ENCODE measurements around the gene MCTP2. TPM values are rescaled to one million over a fixed set of nuclear protein-coding genes. Genes with fewer than 3 reads are reported as not detected.

The MCTP2 gene
- total RNA-seq, 1 experiment from 2014 or later: 7.4 TPM

DNA sequence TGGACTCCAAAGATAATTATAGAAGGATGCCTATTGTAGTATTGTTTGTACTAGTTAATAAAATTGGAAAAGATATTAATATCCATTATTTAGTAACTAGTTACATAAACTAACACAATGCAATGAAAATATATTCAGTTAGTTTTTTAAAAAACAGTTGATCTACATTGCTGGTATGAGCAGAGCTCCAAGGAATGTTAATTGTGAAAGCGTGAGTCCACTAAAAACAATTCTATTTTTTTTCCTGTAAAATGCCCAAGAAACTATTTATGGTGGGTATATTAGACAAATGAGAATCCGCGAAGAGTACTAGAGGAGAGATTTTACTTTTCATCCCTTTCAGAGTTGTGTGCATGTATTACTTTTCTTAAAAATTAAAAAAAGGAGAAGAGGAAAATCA, 104.3 kb downstream of the MCTP2 start:
- TF ChIP-seq SP1 (CRISPR knock-in tag; conservative IDR thresholded peaks at IDR 0.05): no peak
- TF ChIP-seq CTCF (IDR thresholded peaks at IDR 0.05): no peak
- no peak for TF ChIP-seq ZNF423 (CRISPR knock-in tag; IDR thresholded peaks at IDR 0.05)
- TF ChIP-seq, protein P1, sequence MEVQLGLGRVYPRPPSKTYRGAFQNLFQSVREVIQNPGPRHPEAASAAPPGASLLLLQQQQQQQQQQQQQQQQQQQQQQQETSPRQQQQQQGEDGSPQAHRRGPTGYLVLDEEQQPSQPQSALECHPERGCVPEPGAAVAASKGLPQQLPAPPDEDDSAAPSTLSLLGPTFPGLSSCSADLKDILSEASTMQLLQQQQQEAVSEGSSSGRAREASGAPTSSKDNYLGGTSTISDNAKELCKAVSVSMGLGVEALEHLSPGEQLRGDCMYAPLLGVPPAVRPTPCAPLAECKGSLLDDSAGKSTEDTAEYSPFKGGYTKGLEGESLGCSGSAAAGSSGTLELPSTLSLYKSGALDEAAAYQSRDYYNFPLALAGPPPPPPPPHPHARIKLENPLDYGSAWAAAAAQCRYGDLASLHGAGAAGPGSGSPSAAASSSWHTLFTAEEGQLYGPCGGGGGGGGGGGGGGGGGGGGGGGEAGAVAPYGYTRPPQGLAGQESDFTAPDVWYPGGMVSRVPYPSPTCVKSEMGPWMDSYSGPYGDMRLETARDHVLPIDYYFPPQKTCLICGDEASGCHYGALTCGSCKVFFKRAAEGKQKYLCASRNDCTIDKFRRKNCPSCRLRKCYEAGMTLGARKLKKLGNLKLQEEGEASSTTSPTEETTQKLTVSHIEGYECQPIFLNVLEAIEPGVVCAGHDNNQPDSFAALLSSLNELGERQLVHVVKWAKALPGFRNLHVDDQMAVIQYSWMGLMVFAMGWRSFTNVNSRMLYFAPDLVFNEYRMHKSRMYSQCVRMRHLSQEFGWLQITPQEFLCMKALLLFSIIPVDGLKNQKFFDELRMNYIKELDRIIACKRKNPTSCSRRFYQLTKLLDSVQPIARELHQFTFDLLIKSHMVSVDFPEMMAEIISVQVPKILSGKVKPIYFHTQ (CRISPR knock-in tag; IDR thresholded peaks at IDR 0.05): no peak
- TF ChIP-seq E2F1 (CRISPR knock-in tag; IDR thresholded peaks at IDR 0.05): no peak
- Mint-ChIP-seq H3K36me3 (no peaks in the 10 kb centered on the region), H3K27me3 (ENCODE audit: low read depth) (no peaks in the 10 kb centered on the region), H3K4me1 (peaks cover 16% of the 10 kb centered on the region), H3K9me3 (no peaks in the 10 kb centered on the region), H3K4me3 (no peak overlapping the region), H3K27ac (no peak overlapping the region)
- POLR2A ChIA-PET: no interaction called here
- DNase-seq (ENCODE audit: low spot score) (no peak), ATAC-seq (no peak)
- CTCF ChIA-PET: interaction anchor here (1.0 to 3.7 kb wide), 2 partner anchors 8 to 11 kb away, joined by 3 to 18 read pairs; no protein-coding TSS in a partner anchor

- POLR2A ChIA-PET: no interaction called here
- DNase-seq (ENCODE audit: low spot score) (no peak), ATAC-seq (no peak)
- no peaks in the 10 kb centered on the region for H3K36me3 Mint-ChIP-seq
- no peaks in the 10 kb centered on the region for H3K9me3 Mint-ChIP-seq
- no peaks in the 10 kb centered on the region for H3K27me3 Mint-ChIP-seq (ENCODE audit: low read depth)
- CTCF ChIA-PET: no interaction called here
- no peak overlapping the region for H3K4me3 Mint-ChIP-seq
- no peak overlapping the region for H3K27ac Mint-ChIP-seq
- peaks cover 16% of the 10 kb centered on the region for H3K4me1 Mint-ChIP-seq
- TF ChIP-seq CTCF (IDR thresholded peaks at IDR 0.05): no peak
- no peak for TF ChIP-seq SOX15 (CRISPR knock-in tag; IDR thresholded peaks at IDR 0.05)
- no peak for TF ChIP-seq NR3C1 (CRISPR knock-in tag; conservative IDR thresholded peaks at IDR 0.05; ENCODE audit: low read depth)
- no peak for TF ChIP-seq ZNF121 (CRISPR knock-in tag; IDR thresholded peaks at IDR 0.05)
- no peak for TF ChIP-seq ZBTB43 (CRISPR knock-in tag; IDR thresholded peaks at IDR 0.05)
- TF ChIP-seq E2F5 (CRISPR knock-in tag; IDR thresholded peaks at IDR 0.05): no peak
- no peak for TF ChIP-seq RORB (CRISPR knock-in tag; IDR thresholded peaks at IDR 0.05)
- no peak for TF ChIP-seq ZNF671 (CRISPR knock-in tag; IDR thresholded peaks at IDR 0.05)
- no peak for TF ChIP-seq CREB1 (CRISPR knock-in tag; IDR thresholded peaks at IDR 0.05)
- TF ChIP-seq ZNF396 (CRISPR knock-in tag; IDR thresholded peaks at IDR 0.05; ENCODE audit: borderline replicate concordance): no peak
- TF ChIP-seq, protein P2, sequence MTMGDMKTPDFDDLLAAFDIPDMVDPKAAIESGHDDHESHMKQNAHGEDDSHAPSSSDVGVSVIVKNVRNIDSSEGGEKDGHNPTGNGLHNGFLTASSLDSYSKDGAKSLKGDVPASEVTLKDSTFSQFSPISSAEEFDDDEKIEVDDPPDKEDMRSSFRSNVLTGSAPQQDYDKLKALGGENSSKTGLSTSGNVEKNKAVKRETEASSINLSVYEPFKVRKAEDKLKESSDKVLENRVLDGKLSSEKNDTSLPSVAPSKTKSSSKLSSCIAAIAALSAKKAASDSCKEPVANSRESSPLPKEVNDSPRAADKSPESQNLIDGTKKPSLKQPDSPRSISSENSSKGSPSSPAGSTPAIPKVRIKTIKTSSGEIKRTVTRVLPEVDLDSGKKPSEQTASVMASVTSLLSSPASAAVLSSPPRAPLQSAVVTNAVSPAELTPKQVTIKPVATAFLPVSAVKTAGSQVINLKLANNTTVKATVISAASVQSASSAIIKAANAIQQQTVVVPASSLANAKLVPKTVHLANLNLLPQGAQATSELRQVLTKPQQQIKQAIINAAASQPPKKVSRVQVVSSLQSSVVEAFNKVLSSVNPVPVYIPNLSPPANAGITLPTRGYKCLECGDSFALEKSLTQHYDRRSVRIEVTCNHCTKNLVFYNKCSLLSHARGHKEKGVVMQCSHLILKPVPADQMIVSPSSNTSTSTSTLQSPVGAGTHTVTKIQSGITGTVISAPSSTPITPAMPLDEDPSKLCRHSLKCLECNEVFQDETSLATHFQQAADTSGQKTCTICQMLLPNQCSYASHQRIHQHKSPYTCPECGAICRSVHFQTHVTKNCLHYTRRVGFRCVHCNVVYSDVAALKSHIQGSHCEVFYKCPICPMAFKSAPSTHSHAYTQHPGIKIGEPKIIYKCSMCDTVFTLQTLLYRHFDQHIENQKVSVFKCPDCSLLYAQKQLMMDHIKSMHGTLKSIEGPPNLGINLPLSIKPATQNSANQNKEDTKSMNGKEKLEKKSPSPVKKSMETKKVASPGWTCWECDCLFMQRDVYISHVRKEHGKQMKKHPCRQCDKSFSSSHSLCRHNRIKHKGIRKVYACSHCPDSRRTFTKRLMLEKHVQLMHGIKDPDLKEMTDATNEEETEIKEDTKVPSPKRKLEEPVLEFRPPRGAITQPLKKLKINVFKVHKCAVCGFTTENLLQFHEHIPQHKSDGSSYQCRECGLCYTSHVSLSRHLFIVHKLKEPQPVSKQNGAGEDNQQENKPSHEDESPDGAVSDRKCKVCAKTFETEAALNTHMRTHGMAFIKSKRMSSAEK (CRISPR knock-in tag; IDR thresholded peaks at IDR 0.05; ENCODE audit: borderline replicate concordance): no peak
- TF ChIP-seq JUN (CRISPR knock-in tag; IDR thresholded peaks at IDR 0.05): no peak
- TF ChIP-seq GRHL2 (CRISPR knock-in tag; IDR thresholded peaks at IDR 0.05; ENCODE audit: insufficient replicate concordance, severe bottlenecking): no peak
Measured at GRCh38 chr15:94336817-94337467, 105.6 kb downstream of the MCTP2 start.

All from WTC11 (cell line).